HG02870 (cell line): ENCODE data around the gene TNFSF15.
"Not testable (repeated sequence)": the region's sequence is repeated elsewhere in the genome, so short reads cannot be mapped to it uniquely, and the experiment has no call there.

Source experiments
- ATAC-seq: cut with Tn5 transposase; IDR thresholded peaks from one replicate; pipeline ENCODE4 v1.9.1; 2021; ENCODE audit warnings: mild to moderate bottlenecking, moderate library complexity; ENCODE audit not compliant: unreplicated experiment

Gene TNFSF15

GRCh38 chr9:114757395-114757794, 48.4 kb downstream of the TNFSF15 start:
- no peak for ATAC-seq

DNA sequence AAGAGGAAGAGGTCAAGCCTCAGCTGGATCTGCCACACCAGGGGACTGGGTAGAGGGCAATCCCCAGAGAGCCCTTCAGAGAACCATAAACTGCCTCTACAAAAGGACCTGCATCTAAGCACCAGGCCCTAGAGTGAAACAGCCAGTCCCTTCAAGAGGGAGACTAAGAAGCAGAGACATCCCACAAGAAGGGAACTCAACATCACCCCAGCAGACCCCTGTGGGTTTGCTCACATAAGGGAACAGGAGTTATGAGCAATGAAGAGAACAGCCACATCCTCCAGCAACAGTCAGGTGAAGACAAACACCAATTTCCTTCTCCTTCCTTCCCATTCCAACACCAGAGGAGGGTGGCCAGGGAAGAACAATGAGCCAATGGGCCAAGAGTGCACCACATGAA, 48.9 kb downstream of the TNFSF15 start:
- ATAC-seq: no peak

GRCh38 chr9:114754581-114754980, 51.3 kb downstream of the TNFSF15 start:
- ATAC-seq: peak; percentile 58

DNA sequence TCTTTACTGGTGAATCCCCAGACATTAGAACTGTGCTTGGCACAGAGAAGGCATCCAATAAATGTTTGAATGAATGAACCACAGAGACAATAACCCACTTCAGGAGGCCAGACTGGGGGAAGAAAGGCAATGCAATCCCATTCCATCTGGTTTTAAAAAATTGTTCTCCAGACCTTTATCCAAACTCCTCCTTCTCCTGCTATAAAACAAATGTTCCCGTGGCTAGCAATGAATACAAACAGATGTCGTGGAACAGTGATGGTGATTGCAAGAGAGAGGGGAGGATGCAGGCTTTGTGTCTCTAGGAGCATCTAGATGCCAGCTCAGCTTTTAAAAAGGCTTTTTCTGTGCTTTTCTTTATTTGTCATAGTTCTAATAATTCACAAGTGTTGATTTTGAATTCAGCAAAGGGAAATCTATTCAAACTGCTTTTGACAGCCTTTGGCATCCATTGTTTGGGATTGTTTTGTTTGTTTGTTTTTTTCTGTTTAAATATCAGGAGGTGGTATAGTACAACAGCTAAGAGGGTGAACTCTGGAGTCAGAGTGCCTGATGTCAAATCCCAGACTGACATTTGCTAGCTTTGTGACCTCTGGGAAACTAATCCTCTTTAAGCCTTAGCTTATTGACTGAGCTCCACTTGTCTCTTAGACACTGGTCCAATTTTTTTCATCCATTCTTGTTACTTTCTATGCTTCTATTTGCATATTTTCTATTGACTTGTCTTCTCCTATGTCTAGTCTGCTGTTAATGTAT, 59.1 kb downstream of the TNFSF15 start:
- ATAC-seq: no peak

DNA sequence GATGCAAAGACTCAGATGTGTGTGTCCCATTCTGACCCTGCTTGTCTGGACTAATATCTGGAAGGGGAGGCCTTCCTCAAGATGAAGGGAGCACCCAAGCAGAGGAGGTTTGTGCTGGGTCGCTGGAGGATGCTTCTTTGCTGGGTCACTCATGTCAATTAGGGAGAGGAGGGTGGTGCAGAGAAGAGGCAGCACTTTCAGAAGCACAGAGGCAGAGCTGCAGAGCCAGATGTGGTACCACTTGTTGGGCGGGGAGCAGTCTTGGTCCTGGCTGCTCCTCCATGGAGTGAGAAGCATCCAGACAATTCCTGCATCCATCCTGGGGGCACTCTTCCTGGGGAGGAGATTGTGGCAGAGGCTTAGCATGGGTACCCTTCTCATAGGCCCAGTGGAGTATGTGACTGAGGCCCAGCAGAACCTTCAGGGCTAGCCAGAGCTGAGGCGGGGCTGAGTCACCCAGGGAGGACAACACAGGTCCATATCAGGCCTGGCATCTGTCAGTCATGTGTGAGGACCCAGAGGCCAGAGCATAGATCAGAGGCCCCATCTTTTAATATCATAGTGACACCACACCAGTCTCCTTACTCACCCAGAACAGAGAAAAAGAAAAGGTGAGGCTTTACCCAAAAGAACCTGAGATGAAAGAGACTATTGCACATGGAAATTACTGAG, 59.8 kb downstream of the TNFSF15 start:
- no peak for ATAC-seq

- no peak for ATAC-seq
Observed at GRCh38 chr9:114745108-114745848, 60.6 kb downstream of the TNFSF15 start.

GRCh38 chr9:114743446-114743845, 62.4 kb downstream of the TNFSF15 start:
- ATAC-seq: no peak

DNA sequence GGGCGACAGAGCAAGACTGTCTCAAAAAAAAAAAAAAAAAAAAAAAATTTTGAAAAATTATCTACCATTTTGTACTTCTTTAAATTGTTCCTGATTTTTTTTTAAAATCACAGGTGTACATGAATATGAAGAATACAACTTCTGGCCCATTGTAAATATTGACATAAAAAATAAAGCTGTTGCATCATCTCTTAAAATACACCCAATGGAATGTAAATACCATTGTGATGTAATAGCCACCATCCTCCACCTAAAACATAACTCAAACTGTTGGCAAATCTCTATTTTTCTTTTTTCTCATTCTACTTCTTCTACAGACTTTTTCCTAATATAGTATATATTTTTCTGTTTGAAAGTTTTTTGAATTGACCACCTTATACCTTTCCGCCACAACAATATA, 62.9 kb downstream of the TNFSF15 start:
- ATAC-seq: no peak

DNA sequence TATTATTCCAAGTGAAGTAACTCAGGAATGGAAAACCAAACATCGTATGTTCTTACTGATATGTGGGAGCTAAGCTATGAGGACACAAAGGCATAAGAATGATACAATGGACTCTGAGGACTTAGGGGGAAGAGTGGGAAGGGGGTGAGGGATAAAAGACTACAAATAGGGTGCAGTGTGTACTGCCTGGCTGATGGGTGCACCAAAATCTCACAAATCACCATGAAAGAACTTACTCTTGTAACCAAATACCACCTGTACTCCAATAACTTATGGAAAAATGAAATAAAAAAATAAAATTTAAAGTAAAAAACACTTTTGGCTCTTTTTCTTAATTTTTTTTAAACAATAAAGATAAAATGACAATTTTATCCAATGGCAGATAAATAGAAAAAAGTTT, 64.3 kb downstream of the TNFSF15 start:
- ATAC-seq: not testable (repeated sequence)

DNA sequence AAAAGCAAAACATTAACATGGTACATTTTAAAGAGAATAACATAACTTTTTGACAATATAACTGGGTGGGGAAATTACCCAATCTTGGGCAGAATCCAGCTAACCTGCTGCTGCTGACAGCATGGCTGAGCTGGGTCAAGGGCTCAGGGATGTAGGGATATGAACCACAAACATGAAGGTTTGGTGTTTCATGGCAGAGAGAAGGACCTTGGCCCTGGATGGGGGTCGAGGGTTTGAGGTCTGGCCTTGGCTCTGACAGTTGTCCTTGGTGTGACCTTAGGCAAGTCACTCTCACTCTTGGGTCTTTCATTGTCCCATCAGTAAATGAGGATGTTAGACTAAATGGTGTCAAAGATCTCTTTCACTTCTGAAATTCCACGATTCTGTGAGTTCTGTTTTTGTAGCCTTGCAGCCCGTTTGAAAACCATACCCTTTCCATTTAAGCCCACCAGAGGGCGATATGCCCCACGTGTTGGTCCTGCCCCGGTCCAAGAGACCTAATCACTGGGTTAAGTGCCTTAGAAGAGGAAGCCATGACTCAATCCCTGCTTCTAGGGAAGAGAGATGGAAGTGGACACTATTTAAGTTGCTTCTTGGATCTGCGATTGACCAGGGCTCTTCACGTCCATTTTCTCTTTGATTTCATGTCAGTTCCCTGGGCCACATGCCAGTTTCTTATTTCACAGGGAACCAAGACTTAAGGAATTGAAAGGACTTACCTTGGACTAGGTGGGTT, 67.1 kb downstream of the TNFSF15 start:
- ATAC-seq: peak; percentile 71

DNA sequence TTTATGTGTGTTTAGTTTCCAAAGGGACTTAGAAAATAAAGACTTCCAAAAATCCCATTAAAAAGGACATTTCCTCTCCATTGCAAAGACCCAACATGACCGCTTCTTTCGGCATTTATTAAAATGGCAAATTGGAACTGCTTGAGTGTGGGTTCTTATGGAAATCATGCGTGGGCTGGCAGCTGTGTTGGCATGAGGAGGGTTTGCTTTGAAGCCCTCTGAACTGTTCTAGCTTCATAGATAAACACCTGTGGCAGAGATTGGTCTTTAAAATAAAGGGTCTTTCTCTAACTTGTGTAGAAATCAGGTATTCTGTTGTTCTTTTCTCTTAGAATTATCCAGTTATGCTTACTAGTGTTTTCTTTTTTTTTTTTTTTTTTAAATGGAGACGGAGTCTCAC, 68.0 kb downstream of the TNFSF15 start:
- ATAC-seq: no peak

- no peak for ATAC-seq
Observed at GRCh38 chr9:114737118-114737517, 68.7 kb downstream of the TNFSF15 start.

DNA sequence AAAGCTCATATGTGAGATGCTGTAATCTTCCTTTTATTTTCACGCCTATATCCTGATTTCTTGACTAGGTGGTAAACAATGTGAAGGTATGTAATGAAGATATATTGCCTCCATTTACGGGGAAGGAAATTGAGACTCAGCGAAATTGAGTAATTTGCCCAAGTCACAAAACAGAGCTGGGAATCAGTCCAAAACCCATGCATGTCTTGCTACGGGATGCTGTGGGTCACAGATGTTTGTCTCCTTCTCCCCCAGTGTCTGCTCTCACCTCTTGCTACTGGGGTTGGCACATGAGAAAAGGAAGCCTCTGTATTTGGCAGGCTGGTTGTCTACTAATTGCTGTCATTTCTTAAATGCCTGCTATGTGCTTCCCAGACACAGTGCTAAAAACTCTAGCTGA, 70.1 kb downstream of the TNFSF15 start:
- ATAC-seq: no peak

GRCh38 chr9:114735139-114735538, 70.7 kb downstream of the TNFSF15 start:
- not testable (repeated sequence) for ATAC-seq
